HEK293T (cell line): ENCODE measurements around the gene SSTR4.

Experiments used
- ARNT ChIP-seq: fragments of 450-650 bp; IDR thresholded peaks from 2 replicates; pipeline ENCODE4 v1.6.1; 2017; ENCODE audit warnings: mild to moderate bottlenecking
- CTBP1 ChIP-seq: fragments of 450-650 bp; IDR thresholded peaks from 2 replicates; pipeline ENCODE4 v1.6.1; 2016; ENCODE audit warnings: borderline replicate concordance
- ELF4 ChIP-seq: fragments of 450-650 bp; IDR thresholded peaks from 2 replicates; pipeline ENCODE4 v1.6.1; 2017; ENCODE audit warnings: antibody characterized with exemption
- FOXA1 ChIP-seq: fragments of 450-650 bp; IDR thresholded peaks from 2 replicates; pipeline ENCODE4 v1.6.1; 2016; ENCODE audit warnings: mild to moderate bottlenecking
- FOXK2 ChIP-seq: fragments of 450-650 bp; IDR thresholded peaks from 2 replicates; pipeline ENCODE4 v1.6.1; 2016; ENCODE audit warnings: mild to moderate bottlenecking
- FOXM1 ChIP-seq: fragments of 450-650 bp; IDR thresholded peaks from 2 replicates; pipeline ENCODE4 v1.6.1; 2017; ENCODE audit warnings: mild to moderate bottlenecking, borderline replicate concordance
- HDGF ChIP-seq: fragments of 450-650 bp; IDR thresholded peaks from 2 replicates; pipeline ENCODE4 v1.6.1; 2017; ENCODE audit warnings: antibody characterized with exemption, borderline replicate concordance
- L3MBTL2 ChIP-seq: fragments of 450-650 bp; conservative IDR thresholded peaks from 2 replicates; pipeline ENCODE4 v1.6.1; 2016; ENCODE audit warnings: mild to moderate bottlenecking
- LEF1 ChIP-seq: fragments of 450-650 bp; IDR thresholded peaks from 2 replicates; pipeline ENCODE4 v1.6.1; 2017; ENCODE audit warnings: mild to moderate bottlenecking, borderline replicate concordance
- NFRKB ChIP-seq: fragments of 450-650 bp; IDR thresholded peaks from 2 replicates; pipeline ENCODE4 v1.6.1; 2016; ENCODE audit warnings: mild to moderate bottlenecking, moderate library complexity
- SP1 ChIP-seq: fragments of 450-650 bp; IDR thresholded peaks from 2 replicates; pipeline ENCODE4 v1.6.1; 2017
- SUZ12 ChIP-seq: fragments of 450-650 bp; IDR thresholded peaks from 2 replicates; pipeline ENCODE4 v1.6.1; 2016; ENCODE audit warnings: mild to moderate bottlenecking
- TARDBP ChIP-seq: fragments of 450-650 bp; IDR thresholded peaks from 2 replicates; pipeline ENCODE4 v1.6.1; 2016
- ZNF384 ChIP-seq: fragments of 450-650 bp; IDR thresholded peaks from 2 replicates; pipeline ENCODE4 v1.6.1; 2016

DNA sequence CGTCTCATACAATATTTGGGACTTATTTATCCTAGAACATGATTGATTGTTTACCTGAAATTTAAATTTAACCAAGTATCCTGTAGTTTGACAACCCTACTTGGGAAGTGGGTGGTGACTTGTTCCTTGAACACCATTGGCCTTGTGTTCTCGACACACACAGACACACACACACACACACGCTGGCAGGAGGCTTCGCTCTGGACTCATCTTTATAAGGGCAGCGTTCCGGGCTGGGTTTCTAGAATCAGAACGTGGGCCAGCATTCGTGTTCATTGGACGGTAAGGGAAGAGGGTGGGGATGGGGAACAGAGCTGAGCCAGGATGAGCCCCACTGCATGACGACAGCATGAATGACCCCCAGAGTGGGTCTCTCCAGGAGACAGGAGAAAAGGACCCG, 16.2 kb upstream of the SSTR4 start:
- TF ChIP-seq FOXA1, result no peak
- no peak for TF ChIP-seq TARDBP
- TF ChIP-seq FOXK2, result no peak
- no peak for TF ChIP-seq CTBP1
- no peak for TF ChIP-seq FOXM1
- no peak for TF ChIP-seq ELF4
- TF ChIP-seq SP1, result no peak
- no peak for TF ChIP-seq ARNT
- TF ChIP-seq LEF1, result no peak
- no peak for TF ChIP-seq HDGF
- no peak for TF ChIP-seq L3MBTL2
- TF ChIP-seq SUZ12, result no peak
- TF ChIP-seq ZNF384, result no peak
- no peak for TF ChIP-seq NFRKB
